NCI-H2107 treated with DMSO at 0.1 percent for 48 hours (cell line): Measurements from ENCODE around the gene EXOC3L2.
"Not testable (repeated sequence)": the region's sequence is repeated elsewhere in the genome, so short reads cannot be mapped to it uniquely, and the experiment has no call there.

Experiments
- DNase-seq: peaks from one replicate; lab custom pipeline; 2025; ENCODE audit not compliant: unreplicated experiment; lab: John Stamatoyannopoulos, UW

Gene EXOC3L2

DNA sequence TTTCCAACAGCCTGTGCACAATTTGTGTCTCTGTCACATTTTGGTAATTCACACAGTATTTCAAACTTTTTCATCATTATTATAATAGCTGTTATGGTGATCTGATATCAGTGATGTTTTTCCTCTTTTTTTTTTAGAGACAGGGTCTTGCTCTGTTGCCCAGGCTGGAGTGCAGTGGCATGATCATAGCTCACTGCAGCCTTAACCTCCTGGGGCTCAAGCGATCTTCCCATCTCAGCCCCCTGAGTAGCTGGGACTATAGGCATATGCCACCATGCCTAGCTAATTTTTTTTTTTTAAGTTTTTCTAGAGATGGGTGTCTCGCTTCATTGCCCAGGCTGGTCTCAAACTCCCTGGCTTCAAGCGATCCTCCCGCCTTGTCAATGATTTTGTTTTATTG is 11.6 kb upstream of the EXOC3L2 start:
- DNase-seq = no peak

DNA sequence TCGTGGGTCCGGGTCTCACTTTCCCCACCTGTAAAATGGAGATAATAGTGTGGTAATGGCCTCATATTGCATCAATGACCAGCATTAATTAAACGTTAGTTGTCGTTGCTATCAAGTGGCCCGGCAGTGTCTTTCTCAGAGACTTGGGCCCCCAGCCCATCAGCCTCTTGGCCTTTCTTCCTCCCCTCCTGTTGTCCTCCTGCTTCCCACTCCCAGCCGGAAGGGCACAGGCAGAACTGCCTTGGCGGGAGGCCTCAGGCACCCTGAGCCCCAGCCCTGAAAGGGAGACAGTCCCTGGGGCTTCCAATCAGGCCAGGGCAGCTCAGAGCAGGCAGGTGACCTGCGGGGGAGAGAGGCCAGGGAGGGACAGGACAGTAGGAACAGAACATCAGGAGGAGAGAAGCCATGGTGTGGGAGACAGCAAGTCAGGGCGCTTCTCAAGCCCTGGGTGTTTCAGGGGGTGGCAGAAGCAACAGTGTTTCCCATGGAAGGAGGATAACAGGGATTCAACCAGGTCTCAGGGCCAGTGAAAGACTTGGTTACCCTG is 10.5 kb upstream of the EXOC3L2 start:
- DNase-seq = no peak

DNA sequence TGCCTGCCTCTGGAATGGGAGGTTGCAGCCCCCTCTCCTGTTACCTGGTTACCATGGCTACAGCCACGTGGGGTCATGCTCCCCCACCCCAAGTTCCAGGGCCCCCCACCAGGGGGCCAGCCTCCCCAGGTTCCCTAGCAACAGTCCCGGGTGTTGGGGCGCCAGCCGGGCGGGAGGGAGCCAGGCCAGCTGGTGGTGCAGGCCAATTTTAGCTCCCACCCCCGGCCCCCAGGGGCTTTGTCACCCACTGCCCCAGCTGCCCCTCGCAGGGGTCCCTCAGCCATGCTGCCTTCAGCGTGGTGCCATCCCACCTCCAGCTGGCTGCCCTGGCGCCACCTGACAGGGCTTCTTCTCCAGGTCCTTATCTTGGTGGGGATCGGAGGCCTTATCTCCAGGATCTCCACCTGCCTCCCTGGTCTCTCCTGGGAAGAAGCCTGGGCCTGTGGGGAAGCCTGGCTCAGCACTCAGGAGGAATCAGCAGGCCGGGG is 8.9 kb upstream of the EXOC3L2 start:
- DNase-seq = no peak

GRCh38 chr19:45253396-45254027 is 8.3 kb upstream of the EXOC3L2 start:
- no peak for DNase-seq

DNA sequence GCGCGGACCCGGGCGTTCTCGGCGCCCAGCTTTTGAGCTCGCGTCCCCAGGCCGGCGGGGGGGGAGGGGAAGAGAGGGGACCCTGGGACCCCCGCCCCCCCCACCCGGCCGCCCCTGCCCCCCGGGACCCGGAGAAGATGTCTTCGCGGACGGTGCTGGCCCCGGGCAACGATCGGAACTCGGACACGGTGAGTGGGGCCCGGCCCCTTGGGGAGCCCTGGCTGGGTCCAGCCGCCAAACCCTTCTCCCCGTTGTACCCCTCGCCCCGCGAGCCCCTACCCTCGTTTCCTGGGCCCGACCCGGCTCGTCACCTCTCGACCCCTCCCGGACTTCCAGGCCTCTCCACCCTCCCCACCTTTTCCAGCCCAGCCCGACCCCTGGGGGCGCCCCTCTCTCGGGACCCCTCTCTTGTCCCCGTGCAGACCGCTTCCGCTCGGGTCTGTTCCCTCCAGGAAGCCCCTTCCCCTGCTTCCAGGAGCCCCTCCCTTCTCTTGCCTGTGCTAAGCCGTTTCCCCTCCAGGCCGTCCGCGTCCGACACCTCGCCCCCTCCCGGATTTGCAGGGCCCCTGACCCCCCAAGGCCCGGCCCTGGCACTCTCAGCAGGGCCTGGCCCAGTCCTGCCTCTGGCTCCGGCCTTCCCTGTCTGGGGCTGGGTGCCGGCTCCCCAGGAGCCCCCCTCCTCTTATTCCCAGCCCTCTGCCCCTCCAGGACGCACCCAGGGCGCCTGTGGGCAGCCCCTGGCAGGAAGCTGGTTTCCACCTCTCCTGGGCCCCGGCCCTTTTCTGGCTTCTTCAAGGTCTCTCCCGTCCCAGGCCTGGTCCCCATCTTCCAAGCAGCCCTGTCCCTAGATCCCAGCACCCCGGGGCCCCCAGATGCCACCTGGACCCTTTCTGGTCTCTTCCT is 6.5 kb upstream of the EXOC3L2 start:
- no peak for DNase-seq

DNA sequence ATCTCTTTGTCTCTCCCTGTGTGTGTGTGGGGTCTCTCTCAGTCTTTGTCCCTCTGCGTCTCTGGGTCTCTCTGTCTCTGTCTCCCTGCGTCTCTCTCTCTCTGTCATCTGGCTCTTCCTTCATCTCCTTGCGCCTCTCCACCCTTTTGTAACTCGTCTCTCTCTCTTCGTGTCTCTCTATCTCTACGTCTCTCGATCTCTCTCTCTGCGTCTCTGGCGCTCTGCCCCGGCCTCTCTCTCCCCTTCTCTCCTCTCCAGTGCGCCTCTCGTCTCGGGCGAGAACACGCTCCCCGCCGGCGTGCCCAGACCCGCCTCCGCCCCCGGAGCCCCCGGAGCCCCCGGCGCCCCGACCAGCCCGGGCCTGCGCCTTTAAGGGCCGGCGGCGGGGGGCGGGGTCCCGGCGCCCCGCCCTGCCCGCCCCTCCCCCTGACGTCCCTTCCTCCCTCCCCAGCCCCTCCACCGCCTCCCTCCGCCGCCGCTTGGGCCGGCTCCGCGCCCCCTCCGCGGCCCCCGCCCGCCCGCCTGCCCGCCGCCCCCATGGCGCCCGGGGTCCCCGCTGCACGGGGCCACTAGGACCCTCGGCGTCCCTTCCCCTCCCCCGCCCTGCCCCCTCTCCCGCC is 5.7 kb upstream of the EXOC3L2 start, which contains the start of gene MARK4:
TSS of gene MARK4 (plus strand) at position 440 of the 620 bp plus-strand sequence. CDS start 318 bp downstream, outside the sequence.
- no peak for DNase-seq

- DNase-seq = no peak
Measured at GRCh38 chr19:45250216-45250831, 5.1 kb upstream of the EXOC3L2 start.

DNA sequence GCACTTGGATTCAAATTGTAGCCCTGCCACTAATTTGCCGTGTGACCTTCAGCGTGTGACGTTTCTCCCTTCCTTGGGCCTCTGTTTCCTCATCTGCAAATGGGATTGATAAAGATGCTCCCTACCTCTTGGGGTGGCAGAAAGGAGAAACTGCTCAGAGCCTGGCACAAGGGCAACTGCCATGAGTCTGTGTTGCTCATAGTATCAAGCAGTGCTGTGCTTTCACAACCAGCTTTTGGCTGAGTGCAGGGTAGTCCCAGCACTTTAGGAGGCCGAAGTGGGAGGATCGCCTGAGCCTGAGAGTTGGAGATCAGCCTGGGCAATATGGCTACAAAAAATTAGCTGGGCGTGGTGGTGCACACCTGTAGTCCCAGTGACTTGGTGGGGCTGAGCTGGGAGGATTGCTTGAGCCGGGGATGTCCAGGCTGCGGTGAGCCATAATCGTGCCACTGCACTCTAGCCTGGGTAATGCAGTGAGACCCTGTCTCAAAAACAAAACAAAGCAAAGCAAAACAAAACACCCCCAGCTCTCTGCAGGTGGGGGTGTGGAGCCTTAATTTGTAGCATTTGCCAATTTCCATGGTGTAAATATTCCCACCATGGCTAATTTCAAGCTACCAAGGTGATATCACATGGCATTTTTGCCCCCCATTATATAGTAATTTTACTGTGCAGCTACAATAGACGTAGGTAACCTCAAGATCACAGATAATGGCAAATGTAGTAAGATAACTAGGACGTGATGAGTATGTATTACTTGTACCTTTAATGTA is 4.2 kb upstream of the EXOC3L2 start:
- DNase-seq = no peak

DNA sequence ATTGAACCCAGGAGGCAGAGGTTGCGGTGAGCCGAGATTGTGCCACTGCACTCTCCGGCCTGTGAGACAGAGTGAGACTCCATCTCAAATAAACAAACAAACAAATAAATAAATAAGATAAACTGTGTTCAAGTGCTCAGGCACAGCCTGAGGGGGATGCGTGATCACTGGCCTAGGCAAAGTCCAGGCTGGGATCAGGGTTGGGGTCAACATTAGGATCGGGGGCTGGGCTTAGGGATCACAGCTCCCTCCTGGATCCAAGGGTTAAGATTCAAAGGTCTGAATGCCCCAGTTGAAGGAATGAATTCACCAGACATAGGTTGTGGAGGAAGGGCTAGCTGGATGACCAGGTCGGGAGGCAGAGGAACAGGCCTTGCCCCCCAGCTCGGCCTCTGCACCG is 1.9 kb upstream of the EXOC3L2 start:
- no peak for DNase-seq

GRCh38 chr19:45245826-45246225 is 619 bp upstream of the EXOC3L2 start:
- DNase-seq = no peak

DNA sequence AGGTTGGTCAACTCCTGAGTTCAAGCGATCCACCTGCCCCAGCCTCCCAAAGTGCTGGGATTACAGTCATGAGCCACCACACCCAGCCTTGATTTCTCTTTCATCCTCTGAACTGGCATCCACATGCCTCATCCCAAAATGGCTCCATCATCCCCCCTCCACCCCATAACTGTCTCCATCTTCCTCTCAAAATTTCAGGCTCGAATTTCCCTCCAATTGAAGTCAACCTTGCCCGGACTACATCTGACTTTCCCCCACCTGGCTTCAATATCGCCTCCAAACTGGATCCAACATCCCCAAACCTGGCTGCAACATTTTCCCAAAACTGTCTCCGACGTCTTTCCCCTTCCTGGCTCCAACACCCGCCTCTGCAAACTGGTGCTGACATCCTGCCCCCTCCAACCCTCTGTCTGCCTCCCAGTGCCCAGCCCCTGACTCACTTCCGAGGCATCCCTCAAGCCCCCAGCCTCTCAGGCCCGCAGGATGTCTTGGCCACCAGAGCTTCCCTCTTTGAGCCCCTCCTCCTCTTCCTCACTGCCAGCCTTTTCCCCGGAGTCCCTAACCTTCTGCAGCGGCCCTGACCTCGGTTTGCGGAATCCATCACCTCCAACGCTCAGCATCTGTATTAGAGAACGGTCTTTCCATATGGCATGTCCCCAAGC is 943 bp downstream of the EXOC3L2 start:
- DNase-seq = no peak

DNA sequence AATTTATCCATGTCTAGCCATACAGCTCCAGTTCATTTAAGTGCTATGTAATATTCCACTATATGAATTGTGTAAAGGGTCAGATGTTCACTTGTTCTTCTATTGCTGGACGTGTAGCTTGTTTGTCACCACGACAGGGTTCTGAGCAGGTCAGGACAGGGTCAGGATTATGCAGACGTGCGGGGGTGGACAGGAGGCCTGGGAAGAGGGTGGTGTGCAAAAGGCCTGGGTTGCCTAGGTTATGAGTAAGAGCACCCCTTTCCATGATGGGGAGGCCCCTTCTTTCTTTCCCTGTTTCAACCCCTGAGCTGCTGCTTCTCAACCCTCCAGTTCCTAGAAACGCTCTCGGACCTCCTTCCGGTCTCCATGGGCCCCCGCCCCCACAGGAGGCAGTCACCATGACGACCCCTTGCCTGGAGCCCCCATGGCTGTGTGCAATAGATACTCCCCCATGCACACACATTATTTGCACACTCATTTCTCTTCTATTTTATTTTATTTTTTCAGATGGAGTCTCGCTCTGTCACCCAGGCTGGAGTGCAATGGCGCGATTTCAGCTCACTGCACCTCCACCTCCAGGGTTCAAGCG is 2.0 kb downstream of the EXOC3L2 start:
- no peak for DNase-seq

DNA sequence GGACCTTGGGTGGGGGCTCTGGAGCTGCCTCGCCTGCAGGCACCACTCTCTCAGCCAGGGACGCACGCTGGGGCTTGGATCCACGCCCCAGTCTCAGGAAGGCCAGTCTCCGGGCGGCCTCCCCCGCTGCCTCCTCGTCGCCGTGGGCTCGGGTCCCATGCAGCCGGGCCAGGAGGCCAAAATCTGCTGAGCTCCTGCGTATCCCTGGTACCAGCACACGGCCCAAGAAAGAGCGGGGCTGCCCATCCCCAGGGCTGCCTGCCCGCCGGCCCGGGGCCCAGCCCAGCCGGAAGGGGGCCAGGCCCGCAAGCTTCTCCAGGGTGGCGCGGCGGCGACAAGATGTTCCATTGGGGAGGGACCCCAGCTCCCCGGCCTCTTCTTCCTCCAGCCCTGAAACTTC is 6.7 kb downstream of the EXOC3L2 start:
- no peak for DNase-seq

DNA sequence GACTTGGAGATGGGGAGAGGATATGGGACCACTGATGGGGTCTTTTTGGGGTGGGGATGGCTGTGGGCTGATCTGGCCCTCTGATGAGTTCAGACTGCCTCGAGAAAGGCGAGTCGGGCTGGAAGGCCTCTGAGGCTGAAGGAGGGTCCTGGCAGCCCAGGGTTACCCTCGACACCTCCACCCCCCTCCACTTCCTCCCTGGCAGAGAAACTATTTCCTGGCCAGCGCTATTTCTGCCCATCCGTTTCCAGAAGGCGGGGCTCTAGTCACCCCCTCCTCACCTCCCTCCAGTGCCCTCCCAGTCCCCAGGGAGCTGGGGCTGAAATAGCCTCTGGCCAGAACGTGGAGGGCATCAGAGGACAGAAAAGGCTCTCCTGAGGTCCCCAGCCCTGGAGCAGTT is 9.7 kb downstream of the EXOC3L2 start:
- no peak for DNase-seq

DNA sequence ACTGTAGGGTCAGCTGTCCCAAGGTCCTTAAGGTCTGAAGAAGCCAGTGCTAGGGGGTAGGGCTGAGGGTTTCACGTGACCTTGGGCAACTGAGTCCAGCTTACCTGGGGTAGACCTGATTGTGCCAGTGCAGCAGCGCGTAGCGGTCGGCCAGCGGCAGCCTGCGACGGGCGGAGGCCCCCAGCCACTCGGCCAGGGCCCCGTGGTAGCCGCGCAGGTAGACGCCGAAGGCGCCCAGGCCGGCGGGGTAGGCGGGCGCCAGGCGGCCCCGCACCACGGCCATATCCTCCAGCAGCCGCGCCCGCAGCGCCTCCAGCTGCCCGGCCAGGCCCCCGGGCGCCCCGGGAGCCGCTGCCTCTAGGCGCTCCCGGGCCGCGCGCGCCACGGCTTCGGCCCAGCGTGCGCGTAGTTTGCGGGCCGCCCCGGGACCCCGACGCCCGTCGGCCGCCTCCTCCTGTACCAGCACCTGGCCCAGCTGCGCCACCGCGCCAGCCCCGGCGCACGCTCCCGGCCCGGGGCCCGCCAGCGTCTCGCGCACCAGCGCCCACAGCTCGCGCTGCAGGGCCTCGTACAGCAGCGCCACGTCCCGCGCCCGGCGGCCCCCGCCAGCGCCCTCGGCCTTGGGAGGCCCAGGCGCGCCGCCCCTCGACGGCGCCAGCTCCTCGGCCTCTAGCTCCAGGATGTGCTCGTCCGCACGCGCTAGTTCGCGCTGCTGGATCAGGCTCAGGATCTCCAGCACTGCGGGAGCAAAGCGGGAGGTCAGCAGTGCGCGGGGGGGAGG is 10.9 kb downstream of the EXOC3L2 start:
- DNase-seq = no peak

GRCh38 chr19:45231891-45232290 is 13.3 kb downstream of the EXOC3L2 start:
- no peak for DNase-seq

- DNase-seq = not testable (repeated sequence)
Measured at GRCh38 chr19:45229056-45229455, 16.2 kb downstream of the EXOC3L2 start.

DNA sequence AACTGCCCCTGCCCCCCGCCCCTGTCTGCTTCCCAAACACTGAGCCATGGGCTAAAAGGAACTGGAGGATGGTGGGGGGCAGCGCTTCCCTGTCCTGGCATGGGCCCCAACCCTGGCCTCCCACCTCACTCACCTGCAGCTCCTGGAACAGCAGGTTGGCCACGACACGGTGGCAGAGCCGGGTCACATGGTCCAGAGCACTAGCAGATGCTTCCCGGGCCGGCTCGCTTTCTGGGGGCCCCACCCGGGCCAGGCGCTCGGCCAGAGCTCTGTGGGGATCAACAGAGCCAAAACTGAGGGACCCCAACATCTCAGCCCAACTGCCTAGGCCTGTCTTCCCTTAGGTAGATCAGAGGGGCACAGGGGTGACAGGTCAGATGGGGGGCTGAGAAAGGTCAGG is 20.6 kb downstream of the EXOC3L2 start:
- no peak for DNase-seq

DNA sequence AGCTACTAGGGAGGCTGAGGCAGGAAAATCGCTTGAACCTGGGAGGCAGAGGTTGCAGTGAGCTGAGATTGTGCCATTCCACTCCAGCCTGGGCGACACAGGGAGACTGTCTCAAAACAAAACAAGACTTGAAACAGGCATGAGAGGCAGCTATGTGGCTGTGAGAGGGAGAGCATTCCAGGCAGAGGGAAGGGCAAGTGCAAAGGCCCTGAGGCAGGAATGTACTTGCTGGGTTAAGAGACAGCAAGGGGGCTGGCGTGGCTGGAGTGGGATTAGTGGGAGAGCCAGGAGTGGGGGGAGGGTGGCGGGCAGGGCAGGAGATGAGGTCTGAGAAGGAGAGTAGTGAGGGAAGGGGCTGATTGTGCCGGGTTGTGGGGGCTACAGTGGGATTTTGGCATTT is 21.3 kb downstream of the EXOC3L2 start:
- no peak for DNase-seq
